ENCODE data around the gene SCYGR4. TPM values are rescaled to one million over a fixed set of nuclear protein-coding genes. Genes with fewer than 3 reads are reported as not detected.

Gene SCYGR4
- polyA plus RNA-seq, 12 donors, result not detected

GRCh38 chr2:227613272-227613660 is 4.0 kb upstream of the SCYGR4 start:
- no peak for DNase-seq

- no peak for DNase-seq
Measured at GRCh38 chr2:227614246-227614645, 3.1 kb upstream of the SCYGR4 start.

DNA sequence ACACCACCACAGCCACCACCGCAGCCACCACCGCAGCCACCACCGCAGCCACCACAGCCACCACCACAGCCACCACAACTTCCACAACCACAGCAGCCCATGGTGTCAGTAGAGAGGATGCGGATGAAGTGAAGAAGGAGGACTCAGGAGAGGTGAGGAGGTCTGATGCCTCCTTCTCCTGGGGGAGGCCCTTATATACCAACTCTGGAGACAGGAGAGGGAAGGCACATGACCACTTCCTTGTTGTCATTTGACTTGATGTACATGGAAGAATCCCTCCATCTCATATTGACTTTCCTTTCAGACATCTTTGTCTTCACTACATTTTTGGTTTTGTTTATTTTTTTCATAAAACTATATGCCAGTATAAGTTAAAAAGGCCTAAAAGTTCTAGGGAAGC is 2.6 kb upstream of the SCYGR4 start, which contains the start of gene SCYGR3:
SCYGR3 (minus strand) TSS at position 101 of the 400 bp plus-strand sequence; CDS start at position 101, 0 bp downstream.
- DNase-seq, result no peak

DNA sequence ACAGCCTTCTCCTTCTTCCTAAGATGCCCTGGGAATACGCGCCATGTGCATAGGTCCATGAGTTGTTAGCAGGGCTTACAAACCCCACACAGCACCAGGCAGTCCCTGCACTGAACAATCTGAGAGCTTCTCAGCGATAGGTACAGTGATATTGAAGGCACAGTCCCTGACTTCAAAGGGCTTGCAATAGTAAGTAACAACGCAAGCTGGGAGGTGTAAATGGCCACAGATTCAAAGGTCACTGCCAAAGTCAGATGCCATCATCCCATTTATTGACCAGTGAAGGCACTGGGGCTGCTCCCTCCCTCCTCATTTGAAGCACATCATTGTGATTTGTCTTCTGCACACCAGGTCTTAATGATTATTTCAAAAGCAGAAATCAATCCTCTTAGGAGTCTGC is 2.1 kb upstream of the SCYGR4 start:
- DNase-seq, result no peak

DNA sequence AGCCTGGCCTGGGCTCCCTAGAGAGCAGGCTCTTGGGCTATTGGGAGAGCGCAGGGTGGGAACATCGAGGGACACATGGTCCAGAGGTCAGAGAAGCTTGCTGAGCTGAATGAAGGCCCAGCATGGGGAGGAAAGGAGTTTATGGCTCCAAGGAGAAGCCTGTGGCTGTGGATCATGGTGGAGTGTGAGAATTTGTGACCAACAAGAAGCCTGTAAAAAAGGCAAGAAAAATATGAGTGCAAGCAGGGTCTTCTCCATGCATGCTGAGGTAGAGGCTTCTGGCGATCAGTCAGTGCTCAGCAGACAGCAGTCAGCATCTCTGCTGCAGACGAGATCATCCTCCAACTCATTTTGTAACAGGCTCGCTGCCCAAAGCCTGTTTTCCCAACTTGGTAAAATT is 1.4 kb upstream of the SCYGR4 start:
- DNase-seq, result no peak

DNA sequence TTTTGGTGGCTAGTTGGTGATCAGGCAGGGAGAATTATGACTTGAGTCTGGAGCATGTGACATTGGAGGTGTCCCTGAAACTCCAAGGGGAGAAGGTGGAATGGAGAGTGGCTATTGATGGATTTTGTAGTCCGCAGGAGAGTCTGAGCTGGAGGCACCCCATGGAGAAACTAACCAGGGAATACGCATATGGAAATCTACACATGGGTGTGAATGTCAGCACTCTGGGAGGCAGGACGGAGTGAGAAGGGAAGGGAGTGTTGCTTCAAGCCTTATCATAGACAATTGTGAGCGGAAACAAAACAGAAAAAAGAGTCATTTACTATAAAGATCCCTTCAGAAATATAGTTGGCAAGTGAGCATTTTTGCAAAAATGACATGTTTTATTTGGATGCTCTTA is 667 bp upstream of the SCYGR4 start:
- no peak for DNase-seq

DNA sequence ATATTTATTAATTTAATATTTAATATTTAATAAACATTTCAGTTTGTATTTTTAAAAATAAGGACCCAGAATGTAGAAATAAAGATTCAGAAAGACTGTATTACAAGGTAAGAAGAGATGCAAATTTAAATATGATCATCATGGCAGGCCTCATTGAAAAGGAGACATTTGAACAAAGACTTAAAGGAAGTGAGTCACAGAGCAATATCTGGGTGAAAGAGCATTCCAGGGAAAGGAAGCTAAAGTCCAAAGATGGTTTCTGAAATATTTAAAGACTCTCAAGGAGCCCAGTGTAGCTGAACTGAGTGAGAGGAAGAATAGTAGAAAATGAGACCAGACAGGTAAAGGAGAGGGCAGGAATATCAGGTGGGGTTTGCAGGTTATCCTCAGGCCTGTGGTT is 5.9 kb downstream of the SCYGR4 start:
- DNase-seq, result no peak

DNA sequence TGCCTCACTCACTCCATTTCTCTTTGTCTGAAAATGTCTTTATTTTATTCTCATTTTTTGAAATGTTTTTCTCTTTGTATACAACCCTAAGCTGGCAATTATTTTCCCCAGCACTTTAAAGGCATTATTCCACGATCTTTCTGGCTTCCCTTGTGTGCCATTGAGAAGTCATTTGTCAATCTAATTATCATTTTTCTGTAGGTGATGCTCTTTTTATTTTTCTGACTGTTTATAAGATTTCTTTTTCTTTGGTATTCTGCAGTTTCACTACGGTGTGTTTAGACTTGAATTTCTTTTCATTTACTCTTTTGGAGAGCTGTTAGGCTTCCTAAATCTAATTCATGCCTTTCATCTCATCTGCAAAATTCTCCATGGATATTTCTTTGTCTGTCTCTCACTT is 8.1 kb downstream of the SCYGR4 start:
- DNase-seq, result no peak

GRCh38 chr2:227626580-227627151 is 9.4 kb downstream of the SCYGR4 start:
- DNase-seq, result no peak

- no peak for DNase-seq
Measured at GRCh38 chr2:227627769-227628168, 10.5 kb downstream of the SCYGR4 start.

DNA sequence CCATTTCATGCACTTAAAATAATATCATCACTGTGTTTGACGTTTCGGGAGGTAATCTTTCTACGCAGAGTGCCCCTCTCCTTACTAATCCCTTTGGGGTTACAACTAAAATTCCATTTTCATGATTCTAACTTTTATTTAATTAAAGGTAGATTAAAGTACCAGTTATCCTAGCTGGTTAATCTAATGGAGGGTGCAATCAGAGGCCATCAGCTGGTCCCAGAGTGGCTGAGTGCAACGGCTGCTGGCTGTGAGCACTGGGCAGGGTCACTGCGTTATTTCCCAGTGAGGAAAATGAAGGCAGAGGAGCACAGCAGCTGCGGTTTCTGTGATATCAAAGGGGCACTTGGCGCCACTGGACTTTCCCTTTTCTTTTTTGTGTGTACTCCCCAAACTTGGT is 12.1 kb downstream of the SCYGR4 start:
- DNase-seq, result no peak

DNA sequence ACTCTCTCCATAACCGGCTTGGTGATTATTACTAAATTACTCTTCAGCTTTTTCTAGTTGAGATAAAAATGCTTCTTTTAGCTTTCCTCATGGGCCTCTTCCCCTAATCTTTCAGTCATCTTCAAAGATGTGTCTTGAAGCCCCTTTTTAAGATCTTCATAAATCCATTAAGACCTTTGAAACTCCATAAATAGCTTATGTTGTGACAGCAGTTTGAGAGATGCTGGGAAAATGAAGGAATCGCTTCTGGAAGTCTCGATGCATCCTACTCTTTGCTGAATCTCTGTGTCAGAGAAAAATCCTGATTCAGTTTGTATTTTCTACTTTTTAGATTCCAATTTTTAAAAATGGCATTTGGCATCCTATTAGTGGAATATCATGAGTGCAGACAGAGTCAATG is 13.0 kb downstream of the SCYGR4 start:
- DNase-seq, result no peak

GRCh38 chr2:227632827-227633226 is 15.5 kb downstream of the SCYGR4 start:
- DNase-seq, result no peak

GRCh38 chr2:227634201-227634600 is 16.9 kb downstream of the SCYGR4 start:
- no peak for DNase-seq

GRCh38 chr2:227642656-227643055 is 25.4 kb downstream of the SCYGR4 start:
- DNase-seq, result no peak

- DNase-seq, result no peak
Measured at GRCh38 chr2:227643990-227644551, 26.8 kb downstream of the SCYGR4 start.

- DNase-seq, result no peak
Measured at GRCh38 chr2:227653419-227653818, 36.1 kb downstream of the SCYGR4 start.

- no peak for DNase-seq
Measured at GRCh38 chr2:227654426-227654825, 37.1 kb downstream of the SCYGR4 start.

DNA sequence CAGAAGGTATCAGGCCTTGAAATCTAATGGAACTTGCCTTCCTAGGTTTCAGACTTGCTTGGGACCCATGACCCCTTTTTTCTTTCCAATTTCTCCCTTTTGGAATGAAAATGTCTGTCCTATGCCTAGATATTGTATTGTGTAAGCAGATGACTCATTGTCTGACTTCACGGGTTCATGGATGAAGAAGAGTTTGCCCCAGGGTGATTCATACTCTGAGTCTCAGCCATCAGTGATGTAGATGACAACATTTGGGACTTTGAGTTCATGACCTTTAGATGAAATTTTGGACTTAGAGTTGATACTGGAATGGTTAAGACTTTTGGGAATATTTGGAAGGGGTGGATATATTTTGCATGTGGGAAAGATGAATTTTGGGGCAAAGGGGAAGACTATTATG is 38.2 kb downstream of the SCYGR4 start:
- DNase-seq, result no peak

- DNase-seq, result no peak
Measured at GRCh38 chr2:227657199-227657845, 40.0 kb downstream of the SCYGR4 start.

- DNase-seq, result no peak
Measured at GRCh38 chr2:227661025-227661649, 43.8 kb downstream of the SCYGR4 start.

- DNase-seq, result no peak
Measured at GRCh38 chr2:227661827-227662226, 44.5 kb downstream of the SCYGR4 start.
